Islet of Langerhans (tissue), 1 donor: ENCODE measurements around the gene PTGDR2.
A peak's percentile ranks its signal among the peaks of the same experiment; 100 is the strongest.
"Not testable (repeated sequence)": the region's sequence is repeated elsewhere in the genome, so short reads cannot be mapped to it uniquely, and the experiment has no call there.

Experiments used
- FAIRE-seq: peaks from one replicate; lab custom pipeline; 2011; peaks lifted over from hg19 to GRCh38; lab: Jason Lieb, UNC

PTGDR2 gene

GRCh38 chr11:60841797-60842667 lies 13.7 kb downstream of the PTGDR2 start, which contains the start of gene CCDC86:
CCDC86 (plus strand) TSS chr11:60842113; CDS start chr11:60842125, 12 bp downstream.
- FAIRE-seq, result peak; percentile 49

DNA sequence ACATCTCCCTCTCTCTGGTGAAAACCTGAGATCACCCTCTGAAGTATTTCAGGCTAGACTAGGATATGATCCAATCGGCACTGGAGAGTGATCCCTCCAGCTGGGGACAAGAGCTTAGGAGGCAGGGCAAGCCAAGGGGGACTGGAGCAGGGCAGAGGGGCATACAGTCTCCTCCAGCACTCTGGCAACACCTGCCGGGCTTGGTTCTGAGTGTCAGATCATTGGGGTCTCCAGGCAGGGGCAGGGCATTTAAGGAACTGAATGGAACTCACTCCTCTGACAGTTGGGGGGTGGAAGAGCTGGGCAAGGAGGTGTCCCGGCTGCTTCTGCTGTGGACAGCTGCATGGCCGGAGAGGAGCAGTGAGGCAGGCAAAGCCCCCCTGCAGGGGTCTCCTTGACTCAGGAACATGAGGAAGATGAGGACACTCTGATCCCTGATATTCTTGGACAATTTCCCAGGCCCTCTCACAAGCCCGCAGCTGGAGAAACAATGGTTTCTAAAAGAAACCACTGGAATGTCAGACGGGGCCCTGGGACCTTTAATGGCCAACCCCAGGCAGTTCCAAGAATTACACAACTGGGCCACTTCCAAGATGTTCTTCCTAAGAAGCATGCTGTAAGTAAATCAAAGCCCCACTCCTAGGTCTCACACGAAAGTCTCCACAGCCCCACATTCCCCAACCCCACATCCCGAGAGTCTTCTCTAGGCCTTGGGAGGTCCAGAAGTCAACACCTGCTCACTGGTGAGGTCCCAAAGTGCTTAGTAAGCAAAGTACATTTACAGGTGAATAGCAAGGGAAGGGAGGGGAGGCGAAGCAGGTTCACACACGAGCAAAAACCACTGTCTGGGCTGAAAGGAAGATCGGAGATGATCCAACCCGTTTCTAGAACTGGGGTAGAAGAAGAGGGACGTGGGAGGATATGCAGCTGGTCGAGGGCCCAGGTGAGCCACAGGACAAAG lies 15.0 kb downstream of the PTGDR2 start:
- FAIRE-seq, result no peak

DNA sequence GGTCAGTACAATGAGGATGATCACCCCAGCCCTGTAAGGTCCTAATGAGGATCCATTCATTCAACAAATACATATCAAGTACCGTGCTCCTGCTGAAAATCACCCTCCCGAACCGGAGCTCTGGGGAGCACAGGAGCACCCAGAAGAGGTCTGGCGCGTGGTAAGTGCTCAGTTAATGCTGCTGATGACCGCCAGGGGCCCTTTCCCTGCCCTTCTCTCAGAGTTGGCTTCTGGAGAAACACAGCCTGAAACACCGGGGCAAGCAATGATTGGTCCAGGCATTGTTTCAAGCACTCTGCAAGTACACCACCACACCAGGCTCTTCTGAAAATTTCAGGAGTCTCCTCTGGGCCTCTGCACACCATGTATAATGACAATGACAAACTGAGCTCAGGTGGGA lies 17.6 kb downstream of the PTGDR2 start:
- FAIRE-seq, result no peak

DNA sequence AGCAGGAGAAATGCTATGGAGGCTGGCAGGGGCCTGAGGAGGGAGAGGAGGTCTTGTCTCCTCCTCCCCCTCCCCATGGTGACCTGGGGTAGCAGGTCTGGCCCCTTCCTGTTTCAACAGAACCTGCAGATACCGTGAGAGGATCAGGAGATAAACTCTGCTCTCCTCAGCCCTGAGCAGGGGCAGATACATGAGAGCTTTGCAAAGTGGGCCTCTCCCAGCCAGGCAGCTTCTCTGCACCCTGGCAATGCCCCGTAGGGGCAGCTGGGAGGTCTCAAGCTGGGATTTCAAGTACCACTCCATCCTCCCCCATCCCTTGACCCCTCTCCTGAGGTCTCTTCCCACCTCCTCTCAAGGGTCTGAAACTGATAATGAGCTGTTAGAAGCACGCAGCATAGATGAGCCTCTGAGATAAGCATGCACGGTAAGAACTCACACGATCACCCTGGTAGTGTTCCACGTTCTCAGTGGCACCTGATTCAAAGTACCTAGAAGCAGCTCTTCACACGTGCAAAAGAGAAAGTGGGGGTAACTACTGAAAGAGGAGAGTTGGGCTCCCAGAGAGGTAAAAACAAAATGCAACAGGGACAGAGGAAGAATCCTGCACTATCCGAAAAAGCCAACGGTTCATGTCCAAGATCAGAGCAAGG lies 18.8 kb downstream of the PTGDR2 start:
- FAIRE-seq, result no peak

- FAIRE-seq, result no peak
Measured at GRCh38 chr11:60835534-60835846, 20.3 kb downstream of the PTGDR2 start.

- FAIRE-seq, result no peak
Measured at GRCh38 chr11:60834742-60835533, 20.8 kb downstream of the PTGDR2 start.

DNA sequence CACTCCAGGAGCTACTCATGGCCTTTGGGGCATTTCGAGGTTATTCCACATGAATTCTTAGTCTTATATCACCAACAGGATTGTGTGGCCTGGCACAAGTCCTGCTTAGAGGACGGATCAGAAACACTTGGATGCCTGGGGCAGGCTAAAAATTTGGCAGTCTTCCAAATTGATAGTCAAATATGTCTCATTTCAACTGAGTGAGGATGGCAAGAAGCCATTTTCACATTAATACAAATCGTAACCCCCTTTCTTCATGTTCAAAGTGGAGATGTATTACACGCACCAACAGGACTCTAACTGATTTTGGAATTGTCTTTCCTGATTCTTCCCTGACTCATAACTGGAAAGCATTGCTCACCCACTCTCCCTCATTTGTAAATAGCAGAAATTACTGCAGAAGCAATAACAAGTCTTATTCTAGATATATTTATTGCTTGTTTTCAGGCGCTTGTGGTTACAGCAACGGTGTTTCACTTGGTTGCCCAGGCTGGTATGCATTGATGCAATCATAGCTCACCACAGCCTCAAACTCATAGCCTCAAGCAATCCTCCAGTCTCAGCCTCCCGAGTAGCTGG lies 24.2 kb downstream of the PTGDR2 start:
- no peak for FAIRE-seq

GRCh38 chr11:60831143-60831500 lies 24.6 kb downstream of the PTGDR2 start:
- FAIRE-seq, result no peak

- no peak for FAIRE-seq
Measured at GRCh38 chr11:60830478-60831142, 25.1 kb downstream of the PTGDR2 start.

DNA sequence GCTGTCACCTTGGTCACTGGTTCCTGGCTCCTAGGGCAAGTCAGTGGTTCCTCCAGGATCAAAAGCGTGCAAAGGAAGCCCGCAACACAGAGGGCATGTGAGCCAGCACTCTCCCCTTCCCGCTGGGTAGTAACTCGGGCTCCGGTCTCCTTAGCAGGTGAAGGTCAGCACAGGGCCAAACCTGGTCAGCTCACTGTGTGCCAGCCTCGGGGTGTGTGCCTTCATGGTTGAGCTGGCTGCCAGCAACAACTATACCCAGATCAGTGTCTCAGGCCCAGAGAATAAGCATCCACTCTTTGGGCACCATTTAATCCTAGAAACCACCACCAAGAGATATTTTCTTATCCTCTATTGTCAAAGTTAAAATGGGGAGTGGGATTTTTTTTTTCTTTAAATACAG lies 30.0 kb downstream of the PTGDR2 start:
- FAIRE-seq, result no peak

- FAIRE-seq, result no peak
Measured at GRCh38 chr11:60825118-60825517, 30.6 kb downstream of the PTGDR2 start.

DNA sequence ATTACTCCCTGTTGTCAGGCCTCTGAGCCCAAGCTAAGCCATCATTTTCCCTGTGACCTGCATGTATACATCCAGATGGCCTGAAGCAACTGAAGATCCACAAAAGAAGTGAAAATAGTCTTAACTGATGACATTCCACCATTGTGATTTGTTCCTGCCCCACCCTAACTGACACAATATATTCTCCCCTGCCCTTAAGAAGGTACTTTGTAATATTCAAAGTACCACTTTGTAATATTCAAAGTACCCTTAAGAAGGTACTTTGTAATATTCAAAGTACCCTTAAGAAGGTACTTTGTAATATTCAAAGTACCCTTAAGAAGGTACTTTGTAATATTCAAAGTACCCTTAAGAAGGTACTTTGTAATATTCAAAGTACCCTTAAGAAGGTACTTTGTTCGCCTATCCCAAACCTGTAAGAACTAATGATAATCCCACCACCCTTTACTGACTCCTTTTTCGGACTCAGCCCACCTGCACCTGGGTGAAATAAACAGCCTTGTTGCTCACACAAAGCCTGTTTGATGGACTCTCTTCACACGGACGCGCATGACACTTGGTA lies 31.9 kb downstream of the PTGDR2 start:
- not testable (repeated sequence) for FAIRE-seq

DNA sequence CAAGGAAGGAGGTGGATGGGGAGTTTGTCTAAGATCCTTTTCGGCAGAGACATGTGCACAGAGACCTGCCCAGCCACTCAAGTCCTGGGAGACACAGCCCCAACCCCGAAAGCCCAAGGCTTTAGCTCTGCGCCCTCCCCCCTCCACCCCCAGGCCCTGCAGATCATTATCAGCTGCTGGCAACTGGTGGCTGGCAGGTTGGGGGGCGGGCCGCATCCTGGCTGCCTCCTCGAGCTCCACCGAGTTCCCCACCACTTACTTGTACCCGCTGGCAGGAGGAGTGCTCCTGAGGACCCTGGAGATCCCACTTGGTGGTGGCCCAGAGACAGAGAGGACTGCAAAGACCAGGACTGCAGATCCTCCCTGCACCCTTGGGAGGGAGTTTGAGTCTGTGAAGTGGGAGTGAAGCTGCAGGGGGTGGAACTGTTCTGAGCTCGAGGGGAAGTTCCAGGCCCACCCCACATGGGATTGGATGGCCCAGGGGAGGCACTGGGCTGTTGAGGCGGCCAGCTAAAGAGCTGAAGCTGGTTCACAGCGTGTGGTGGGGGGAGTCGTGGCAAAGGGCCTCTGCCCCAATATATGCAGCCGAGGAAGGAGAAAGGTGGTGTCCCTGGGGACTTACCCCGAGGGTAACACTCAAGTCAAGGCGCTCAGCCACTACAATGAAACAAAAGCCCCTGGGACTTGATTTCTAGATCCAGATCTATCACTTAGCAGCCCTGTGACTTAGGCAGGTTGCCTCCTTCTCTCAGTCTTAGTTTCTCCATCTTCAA lies 33.7 kb downstream of the PTGDR2 start:
- no peak for FAIRE-seq

GRCh38 chr11:60818057-60818456 lies 37.7 kb downstream of the PTGDR2 start:
- no peak for FAIRE-seq

DNA sequence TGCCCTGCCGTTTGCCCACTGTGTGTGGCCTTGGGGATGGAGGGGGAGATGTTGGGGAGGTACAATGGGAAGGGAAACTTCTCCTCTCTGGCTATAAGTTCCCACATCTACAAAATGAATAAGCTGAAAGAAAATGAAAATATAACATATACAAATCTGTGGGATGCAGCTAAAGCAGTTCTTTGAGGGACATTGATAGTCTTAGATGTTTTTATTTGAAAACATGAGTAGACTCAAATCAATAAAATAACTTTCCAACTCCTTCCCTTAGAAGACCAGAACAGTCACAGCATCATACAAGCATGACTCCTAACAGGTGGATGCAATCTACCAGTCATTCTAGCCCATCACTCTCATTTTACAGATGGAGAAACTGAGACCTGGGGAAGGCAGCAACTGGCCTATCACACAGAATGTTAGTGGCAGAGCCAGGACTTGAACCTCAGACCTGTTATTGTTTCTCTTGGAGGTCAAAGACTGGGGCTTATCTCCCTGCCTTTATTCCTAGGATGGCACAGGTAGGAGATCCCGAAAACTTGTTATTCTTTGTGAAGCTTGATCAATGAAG lies 39.1 kb downstream of the PTGDR2 start:
- no peak for FAIRE-seq

DNA sequence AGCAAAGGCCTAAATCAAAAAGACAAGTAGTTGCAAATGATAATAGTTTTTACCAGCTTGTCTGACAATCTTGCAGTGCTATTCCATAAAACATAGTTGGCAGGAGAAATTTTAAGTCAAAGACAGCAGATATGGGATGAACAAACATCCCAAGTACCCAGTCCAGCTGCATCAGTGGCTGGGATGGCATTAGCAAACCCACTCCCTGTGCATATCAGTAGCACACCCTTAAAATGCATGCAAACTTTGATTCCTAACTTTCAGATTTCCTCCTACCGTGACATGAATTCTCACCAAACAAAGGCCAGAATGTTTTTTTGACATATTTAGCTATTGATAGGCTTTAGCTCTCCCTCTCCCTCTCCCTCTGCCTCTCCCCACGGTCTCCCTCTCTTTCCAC lies 41.6 kb downstream of the PTGDR2 start:
- no peak for FAIRE-seq

DNA sequence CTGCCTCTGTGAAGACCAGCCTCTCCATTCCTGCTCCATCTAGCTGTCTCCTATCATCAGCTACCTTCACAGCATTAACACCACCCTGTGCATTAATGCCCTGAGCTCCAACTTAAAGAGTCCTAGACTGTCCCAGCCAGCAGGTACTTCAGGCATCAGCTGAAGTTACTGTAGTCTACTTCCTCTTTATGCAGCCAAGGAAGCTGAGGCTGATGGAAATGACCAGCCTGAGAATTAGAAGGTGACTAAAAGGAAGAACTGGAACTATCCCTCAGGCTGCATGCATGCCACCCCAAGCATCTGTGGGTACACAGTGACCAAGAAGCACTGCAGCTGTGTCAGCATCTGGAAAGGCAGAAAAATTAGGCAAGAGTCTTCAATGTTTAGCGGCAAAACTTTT lies 42.4 kb downstream of the PTGDR2 start:
- no peak for FAIRE-seq

- FAIRE-seq, result no peak
Measured at GRCh38 chr11:60810569-60810968, 45.2 kb downstream of the PTGDR2 start.

DNA sequence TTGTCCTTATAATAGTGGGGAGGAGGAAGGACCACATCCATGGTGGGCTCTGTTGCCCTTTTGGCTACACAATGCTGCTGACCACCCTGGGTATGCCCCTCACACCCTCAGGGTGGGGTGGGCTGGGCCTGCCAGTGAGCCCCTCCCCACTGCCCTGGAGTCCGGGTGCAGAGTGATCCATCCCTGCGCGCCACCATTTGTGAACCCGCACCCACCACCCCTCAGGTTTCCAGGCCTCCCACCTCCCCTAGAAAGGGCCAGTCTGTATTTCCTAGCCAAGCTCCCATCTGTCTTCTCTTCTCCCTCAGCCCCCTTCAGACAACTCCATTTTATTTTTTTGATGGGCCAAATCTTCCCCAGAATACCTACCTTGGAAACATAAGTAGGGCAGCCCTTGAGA lies 45.6 kb downstream of the PTGDR2 start:
- FAIRE-seq, result no peak

GRCh38 chr11:60809691-60810090 lies 46.1 kb downstream of the PTGDR2 start:
- no peak for FAIRE-seq
